GM10266 (cell line): ENCODE results near the gene XRCC5.

Experiments
- DNase-seq: peaks from one replicate; pipeline ENCODE4 v3.0.0; 2012; ENCODE audit errors: extremely low spot score
- TF ChIP-seq, protein P1 (sequence below): IDR thresholded peaks from 2 replicates; pipeline ENCODE4 v1.5.1; 2012; ENCODE audit warnings: mild to moderate bottlenecking, low read depth; ENCODE audit not compliant: control insufficient read depth, insufficient read depth; ENCODE audit errors: missing control alignments

The XRCC5 gene

DNA sequence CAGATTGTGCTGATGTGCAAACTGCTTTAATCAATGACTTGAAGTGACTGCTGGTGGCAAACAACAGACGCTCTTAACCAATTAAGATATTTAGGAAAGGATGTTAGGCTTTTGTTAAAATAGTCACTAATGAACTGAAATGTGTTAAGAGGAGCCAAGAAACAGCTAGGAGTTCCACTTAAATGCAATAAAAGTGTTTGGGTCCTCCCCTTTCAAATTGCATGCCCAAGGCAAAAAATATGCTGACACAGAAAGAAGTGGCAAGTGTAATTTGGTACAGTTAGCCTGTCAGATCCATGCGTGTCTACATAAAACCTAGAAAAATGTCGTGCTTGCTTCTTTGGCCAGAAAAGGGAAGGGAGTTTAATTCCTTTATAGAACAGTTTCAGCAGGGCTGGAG, 61.9 kb downstream of the XRCC5 start:
- TF ChIP-seq, protein P1, sequence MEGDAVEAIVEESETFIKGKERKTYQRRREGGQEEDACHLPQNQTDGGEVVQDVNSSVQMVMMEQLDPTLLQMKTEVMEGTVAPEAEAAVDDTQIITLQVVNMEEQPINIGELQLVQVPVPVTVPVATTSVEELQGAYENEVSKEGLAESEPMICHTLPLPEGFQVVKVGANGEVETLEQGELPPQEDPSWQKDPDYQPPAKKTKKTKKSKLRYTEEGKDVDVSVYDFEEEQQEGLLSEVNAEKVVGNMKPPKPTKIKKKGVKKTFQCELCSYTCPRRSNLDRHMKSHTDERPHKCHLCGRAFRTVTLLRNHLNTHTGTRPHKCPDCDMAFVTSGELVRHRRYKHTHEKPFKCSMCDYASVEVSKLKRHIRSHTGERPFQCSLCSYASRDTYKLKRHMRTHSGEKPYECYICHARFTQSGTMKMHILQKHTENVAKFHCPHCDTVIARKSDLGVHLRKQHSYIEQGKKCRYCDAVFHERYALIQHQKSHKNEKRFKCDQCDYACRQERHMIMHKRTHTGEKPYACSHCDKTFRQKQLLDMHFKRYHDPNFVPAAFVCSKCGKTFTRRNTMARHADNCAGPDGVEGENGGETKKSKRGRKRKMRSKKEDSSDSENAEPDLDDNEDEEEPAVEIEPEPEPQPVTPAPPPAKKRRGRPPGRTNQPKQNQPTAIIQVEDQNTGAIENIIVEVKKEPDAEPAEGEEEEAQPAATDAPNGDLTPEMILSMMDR = no peak
- no peak for DNase-seq

- TF ChIP-seq, protein P1 = no peak
- DNase-seq = no peak
Observed at GRCh38 chr2:216172493-216172892, 63.3 kb downstream of the XRCC5 start.

- DNase-seq = no peak
- TF ChIP-seq, protein P1 = no peak
Observed at GRCh38 chr2:216179015-216179414, 69.9 kb downstream of the XRCC5 start.

DNA sequence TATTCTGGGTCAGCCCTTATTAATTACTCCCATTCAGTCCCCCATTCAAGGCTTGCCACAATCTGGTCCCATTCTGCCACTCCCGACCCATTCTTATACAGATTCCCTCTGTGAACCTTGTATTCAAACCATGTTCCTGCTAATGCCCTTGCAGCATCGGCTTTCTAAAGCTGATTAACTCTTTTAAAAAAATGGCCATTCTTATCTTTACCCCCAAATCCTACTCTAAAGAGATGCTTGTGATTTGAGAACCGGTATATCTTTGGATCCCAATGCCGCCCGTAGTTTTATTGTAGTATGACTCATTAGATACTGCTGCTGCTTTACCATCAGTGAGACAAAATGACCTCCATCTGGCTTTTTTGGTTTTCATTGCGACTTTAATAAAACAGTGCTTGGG, 72.2 kb downstream of the XRCC5 start:
- TF ChIP-seq, protein P1 = no peak
- DNase-seq = no peak

- DNase-seq = no peak
- TF ChIP-seq, protein P1 = no peak
Observed at GRCh38 chr2:216181953-216182461, 72.9 kb downstream of the XRCC5 start.

- DNase-seq = no peak
Observed at GRCh38 chr2:216183462-216183861, 74.3 kb downstream of the XRCC5 start.

DNA sequence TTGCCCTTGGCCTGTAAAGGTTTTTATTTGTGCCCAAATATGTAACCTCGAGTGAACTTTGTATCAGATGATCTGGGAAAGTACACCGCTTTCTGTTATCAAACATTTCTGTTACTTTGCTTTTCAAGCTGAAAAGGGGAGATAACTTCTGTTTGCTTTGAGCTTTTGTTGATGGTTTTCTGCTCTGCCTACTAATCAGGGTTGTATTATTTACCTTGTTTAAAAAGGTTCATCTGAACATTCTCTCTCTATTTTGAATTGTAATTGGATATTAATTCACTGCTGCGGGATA, 79.4 kb downstream of the XRCC5 start:
- TF ChIP-seq, protein P1 = no peak
- DNase-seq = no peak

More at GRCh38 chr2:216183462-216183861, 74.3 kb downstream of the XRCC5 start:
- TF ChIP-seq, protein P1 = no peak
